ENCODE data around the gene KIF26B.

- TF ChIP-seq CTCF (conservative IDR thresholded peaks at IDR 0.05; ENCODE audit: low read length) (no peak), EZH2phosphoT487 (IDR thresholded peaks at IDR 0.05; ENCODE audit: borderline replicate concordance, low read depth, low read length) (no peak)
Observed at GRCh38 chr1:245459621-245460020, 304.8 kb downstream of the KIF26B start.

Data from OCI-LY7 (cell line).